ENCODE results near the gene PKP3.
"Not testable (repeated sequence)": the region's sequence is repeated elsewhere in the genome, so short reads cannot be mapped to it uniquely, and the experiment has no call there.

DNA sequence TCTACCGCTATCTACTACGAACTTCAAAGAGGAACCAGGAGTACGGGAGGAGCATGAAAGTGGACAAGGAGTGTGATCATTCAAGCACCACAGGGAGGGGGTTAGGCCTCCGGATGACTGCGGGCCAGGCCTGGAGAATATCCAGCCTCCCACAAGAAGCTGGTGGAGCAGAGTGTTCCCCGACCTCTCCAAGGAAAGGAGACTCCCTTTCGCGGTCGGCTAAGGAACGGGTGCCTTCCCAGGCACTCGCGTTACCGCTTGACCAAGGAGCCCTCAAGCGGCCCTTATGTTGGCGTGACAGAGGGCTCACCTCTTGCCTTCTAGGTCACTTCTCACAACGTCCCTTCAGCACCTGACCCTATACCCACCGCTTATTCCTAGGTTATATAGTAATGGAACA is 4.6 kb upstream of the PKP3 start:
- TF ChIP-seq, protein P1, sequence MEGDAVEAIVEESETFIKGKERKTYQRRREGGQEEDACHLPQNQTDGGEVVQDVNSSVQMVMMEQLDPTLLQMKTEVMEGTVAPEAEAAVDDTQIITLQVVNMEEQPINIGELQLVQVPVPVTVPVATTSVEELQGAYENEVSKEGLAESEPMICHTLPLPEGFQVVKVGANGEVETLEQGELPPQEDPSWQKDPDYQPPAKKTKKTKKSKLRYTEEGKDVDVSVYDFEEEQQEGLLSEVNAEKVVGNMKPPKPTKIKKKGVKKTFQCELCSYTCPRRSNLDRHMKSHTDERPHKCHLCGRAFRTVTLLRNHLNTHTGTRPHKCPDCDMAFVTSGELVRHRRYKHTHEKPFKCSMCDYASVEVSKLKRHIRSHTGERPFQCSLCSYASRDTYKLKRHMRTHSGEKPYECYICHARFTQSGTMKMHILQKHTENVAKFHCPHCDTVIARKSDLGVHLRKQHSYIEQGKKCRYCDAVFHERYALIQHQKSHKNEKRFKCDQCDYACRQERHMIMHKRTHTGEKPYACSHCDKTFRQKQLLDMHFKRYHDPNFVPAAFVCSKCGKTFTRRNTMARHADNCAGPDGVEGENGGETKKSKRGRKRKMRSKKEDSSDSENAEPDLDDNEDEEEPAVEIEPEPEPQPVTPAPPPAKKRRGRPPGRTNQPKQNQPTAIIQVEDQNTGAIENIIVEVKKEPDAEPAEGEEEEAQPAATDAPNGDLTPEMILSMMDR (conservative IDR thresholded peaks at IDR 0.05; ENCODE audit: low read length): not testable (repeated sequence)
- not testable (repeated sequence) for TF ChIP-seq EZH2phosphoT487 (IDR thresholded peaks at IDR 0.05; ENCODE audit: borderline replicate concordance, low read depth, low read length)
